Tongue (tissue), 2 donors: ENCODE data around the gene PRTG. TPM values are rescaled to one million over a fixed set of nuclear protein-coding genes. Genes with fewer than 3 reads are reported as not detected.
"Not testable (repeated sequence)": the region's sequence is repeated elsewhere in the genome, so short reads cannot be mapped to it uniquely, and the experiment has no call there.

Source experiments
- DNase-seq: peaks from one replicate; pipeline ENCODE4 v3.0.0-alpha.2; 2015
- total RNA-seq: library from RNA; depleted of rRNA; stranded (reverse); fragments of >200 nt; gene quantifications from one replicate; pipeline ENCODE4 v1.2.3, GENCODE V29; 2014

Gene PRTG
- total RNA-seq, 1 donor from 2014 or later: 19.7 TPM

- DNase-seq: peak; percentile 50
Observed at GRCh38 chr15:55694652-55695150, 48.3 kb downstream of the PRTG start.

GRCh38 chr15:55693116-55693515, 49.8 kb downstream of the PRTG start:
- DNase-seq: not testable (repeated sequence)

DNA sequence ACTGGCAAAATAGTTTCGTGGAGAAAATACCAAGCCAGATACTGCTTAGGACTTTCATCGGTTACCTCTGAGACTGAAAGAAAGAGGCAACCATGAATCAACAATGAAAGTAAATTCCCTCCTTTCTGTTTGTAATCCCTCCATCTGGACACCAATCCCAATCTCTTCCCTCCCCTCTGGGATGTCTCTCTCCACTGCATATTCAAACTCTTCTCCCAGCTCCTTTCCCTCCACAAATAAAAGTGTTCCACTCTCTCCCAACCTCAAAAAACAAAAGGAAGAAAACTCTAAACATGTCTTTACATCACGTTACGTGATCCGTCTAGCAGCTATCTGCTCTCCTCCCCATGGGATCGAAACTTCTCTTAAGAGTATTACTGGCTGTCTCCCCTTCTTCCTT, 55.2 kb downstream of the PRTG start:
- no peak for DNase-seq

DNA sequence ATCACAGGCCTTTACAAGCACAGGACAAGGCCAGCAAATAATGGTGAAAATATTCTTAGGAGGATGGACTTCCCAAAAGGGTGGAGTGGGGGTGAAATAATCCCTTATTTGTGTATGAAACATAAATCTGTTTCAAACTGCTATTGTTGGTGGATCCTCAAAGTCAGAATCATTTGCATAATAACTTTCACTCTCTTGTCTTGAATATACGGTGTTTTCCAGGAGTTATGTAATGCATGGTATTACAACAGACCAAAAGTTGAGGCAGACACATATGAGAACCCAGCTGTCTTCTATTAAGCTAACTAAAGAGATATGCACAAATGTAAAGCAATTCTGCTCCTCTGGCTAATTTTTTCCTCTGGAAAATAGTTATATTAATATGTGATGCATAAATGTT, 57.7 kb downstream of the PRTG start:
- no peak for DNase-seq

- peak; percentile 24 for DNase-seq
Observed at GRCh38 chr15:55683376-55683775, 59.6 kb downstream of the PRTG start.

GRCh38 chr15:55681631-55682030, 61.3 kb downstream of the PRTG start:
- DNase-seq: no peak

DNA sequence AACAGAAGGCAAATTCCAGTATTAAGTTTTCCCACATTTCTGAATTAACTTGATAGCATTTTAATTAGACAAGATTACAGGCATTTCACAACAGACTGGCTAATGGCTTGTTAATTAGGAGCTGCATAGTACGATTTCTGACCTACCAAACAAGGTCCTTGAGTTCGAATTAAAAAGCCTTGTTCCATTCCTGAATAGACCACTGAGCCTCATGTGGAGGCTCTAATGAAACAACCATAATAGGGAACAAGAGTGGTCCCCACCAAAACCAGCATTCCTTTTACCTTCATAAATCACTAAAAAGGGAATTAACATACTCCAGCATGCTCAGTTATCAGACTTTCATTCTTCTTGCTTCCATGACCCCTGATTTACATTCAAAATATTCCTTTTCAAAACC, 66.4 kb downstream of the PRTG start:
- no peak for DNase-seq

DNA sequence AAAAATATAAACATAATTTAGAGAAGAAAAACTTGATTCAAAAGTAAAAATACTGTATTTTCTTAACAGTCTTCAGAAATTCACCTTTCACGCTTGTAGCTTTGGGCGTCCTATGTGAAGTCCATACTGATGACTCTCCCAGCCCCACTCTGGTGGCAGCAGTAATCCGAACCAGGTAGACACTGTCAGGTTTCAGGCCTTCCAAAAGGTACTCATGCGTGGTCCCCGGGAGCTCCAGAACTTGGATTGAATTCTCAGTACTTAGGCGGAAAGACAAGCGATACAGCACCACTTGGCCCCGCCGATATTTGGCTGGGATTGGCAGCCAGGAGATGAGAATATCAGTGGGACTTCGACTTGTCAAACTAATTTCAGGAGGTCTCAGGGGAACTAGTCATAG, 69.7 kb downstream of the PRTG start:
- no peak for DNase-seq

GRCh38 chr15:55669270-55669669, 73.7 kb downstream of the PRTG start:
- no peak for DNase-seq

GRCh38 chr15:55665605-55666227, 77.2 kb downstream of the PRTG start:
- DNase-seq: no peak

- no peak for DNase-seq
Observed at GRCh38 chr15:55661428-55661827, 81.5 kb downstream of the PRTG start.

- no peak for DNase-seq
Observed at GRCh38 chr15:55660153-55660552, 82.8 kb downstream of the PRTG start.

DNA sequence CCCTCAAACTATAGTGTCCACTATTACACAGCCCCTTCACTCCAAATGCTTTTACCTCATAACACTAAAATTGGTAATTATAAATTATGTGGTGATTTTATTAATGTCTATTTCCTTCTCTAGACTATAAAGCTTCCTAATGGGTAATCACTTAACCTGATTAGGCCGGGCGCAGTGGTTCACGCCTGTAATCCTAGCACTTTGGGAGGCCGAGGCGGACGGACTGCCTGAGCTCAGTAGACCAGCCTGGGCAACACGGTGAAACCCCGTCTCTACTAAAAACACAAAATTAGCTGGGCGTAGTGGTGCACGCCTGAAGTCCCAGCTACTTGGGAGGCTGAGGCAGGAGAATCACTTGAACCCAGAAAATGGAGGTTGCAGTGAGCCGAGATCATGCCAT, 83.5 kb downstream of the PRTG start:
- DNase-seq: no peak

DNA sequence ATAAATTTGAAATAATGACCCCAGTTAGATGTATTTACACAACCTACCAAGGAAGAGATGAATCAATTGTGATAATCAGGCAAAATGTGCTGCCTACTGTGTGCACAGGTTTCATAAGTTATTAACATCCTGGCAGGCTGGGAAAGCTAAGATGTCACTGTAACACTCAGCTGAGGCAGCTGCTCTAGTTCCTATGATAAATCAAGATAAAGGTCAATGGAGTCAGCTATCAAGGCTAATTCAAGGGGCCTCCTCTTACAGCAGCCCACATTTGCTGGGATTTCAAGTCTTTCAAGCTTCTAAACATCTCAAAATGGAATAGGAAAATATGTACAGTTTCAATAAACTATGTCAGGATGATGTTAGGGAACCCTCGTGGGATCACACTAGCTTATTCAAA, 84.1 kb downstream of the PRTG start:
- DNase-seq: no peak

GRCh38 chr15:55654561-55655031, 88.4 kb downstream of the PRTG start:
- peak; percentile 38 for DNase-seq

DNA sequence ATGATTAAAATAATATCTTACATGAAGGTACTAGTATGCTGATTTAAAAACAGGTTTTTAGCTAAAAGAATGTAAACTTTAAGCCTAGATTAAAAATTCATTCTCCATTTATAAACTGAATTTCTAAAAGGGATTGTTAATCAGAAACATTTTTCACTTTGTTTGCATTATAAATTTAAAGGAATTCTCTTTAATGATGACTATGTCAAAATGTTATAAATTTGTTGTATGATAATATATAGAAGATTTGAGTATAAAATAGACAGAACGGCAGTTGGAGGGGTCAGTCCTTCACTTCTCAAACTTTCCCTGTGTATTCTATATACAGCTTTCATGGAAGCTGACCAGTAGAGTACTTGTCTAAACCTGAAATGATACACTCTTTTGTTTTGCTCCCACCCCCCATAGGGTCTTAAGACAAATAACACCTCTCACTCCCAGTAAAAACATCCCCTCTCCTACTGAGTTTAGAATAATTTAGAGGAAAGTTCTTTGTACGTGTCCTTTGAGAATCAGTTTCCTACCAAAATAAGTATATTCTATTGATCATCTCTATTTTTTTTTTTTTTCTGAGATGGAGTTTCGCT, 90.0 kb downstream of the PRTG start:
- no peak for DNase-seq

DNA sequence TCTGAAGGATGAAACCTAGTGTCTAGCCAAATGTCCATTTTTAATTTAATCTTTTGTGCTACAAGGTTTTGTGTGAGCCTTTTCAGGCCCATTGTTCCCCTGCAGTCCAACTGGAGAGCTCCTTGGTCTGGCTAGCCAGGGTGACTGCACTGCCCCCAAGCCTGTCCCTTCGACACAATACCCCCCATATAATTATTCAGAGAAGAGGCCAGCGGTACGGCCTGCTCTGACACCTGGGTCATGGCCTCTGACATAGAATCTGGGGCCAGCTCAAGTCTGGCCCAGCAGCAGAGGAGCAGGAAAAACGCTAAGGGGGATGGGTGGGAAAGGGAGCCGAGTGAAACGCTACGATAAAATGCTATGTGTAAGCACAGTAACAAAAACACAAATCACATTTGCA, 90.6 kb downstream of the PRTG start:
- DNase-seq: no peak

- DNase-seq: no peak
Observed at GRCh38 chr15:55649058-55649423, 93.9 kb downstream of the PRTG start.

- no peak for DNase-seq
Observed at GRCh38 chr15:55638764-55639163, 104.2 kb downstream of the PRTG start.

GRCh38 chr15:55637086-55637485, 105.9 kb downstream of the PRTG start:
- no peak for DNase-seq

GRCh38 chr15:55633731-55634130, 109.2 kb downstream of the PRTG start:
- no peak for DNase-seq

DNA sequence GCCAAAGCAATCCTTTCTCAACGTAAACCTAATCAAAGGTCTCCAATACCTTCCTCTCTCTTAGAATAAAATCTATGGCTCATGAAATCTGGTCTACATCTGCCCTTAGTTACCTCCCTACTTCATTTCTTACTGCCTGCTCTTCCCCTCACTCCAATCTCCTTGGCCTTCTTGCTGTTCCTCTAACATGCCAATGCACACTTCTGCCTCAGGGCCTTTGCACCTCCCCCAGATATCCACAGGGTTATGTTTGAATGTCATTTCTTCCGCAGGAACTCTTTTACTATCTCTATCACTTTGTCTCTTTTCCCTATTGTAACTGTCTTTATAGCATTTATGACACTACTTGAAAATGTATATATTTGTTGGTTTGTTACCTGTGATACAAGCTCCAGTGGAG, 110.5 kb downstream of the PRTG start:
- no peak for DNase-seq

DNA sequence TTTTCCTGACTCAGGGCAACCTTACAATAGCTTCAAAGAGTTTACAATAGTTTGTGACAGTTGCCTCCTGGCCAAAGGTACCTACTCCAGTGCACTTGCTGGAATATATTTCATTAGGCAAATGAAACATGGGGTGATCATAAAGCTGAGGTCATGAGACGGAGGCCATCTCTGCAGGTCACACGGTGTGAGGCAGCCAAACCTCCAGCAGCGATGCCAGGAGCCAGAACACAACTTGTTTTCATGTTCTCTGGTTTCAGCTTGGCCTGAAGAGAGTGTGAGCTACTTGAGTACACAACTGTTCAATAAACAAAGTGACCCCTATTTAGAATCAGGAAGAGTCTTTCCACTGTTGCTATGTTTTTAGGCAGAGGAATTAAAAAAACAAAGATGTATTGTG, 112.1 kb downstream of the PRTG start:
- DNase-seq: peak; percentile 20

- no peak for DNase-seq
Observed at GRCh38 chr15:55628369-55628730, 114.6 kb downstream of the PRTG start.
